Duodenal mucosa (tissue), 2 donors: ENCODE measurements around the gene PCK2.

Experiments
- H3K27ac ChIP-seq: one replicate; pipeline ENCODE4 v1.7.0; 2013; ENCODE audit warnings: low read depth, low read length
- H3K27me3 ChIP-seq, 2 donors: one replicate each; pipeline ENCODE4 v1.7.0; 2013; ENCODE audit warnings: low read length in 2 of 2, control low read depth in 1 of 2; ENCODE audit not compliant: insufficient read depth in 2 of 2, control insufficient read depth in 1 of 2
- H3K36me3 ChIP-seq, 2 donors: one replicate each; pipeline ENCODE4 v1.7.0; 2013; ENCODE audit warnings: low read length in 2 of 2, control low read depth in 1 of 2; ENCODE audit not compliant: insufficient read depth in 2 of 2, control insufficient read depth in 1 of 2
- H3K4me1 ChIP-seq, 2 donors: one replicate each; pipeline ENCODE4 v1.7.0; 2013; ENCODE audit warnings: low read length in 2 of 2, control low read depth in 1 of 2; ENCODE audit not compliant: insufficient read depth in 2 of 2, control insufficient read depth in 1 of 2
- H3K4me3 ChIP-seq, 2 donors: one replicate each; pipeline ENCODE4 v1.7.0; 2013; ENCODE audit warnings: low read length in 2 of 2, low read depth in 1 of 2
- H3K9ac ChIP-seq, 2 donors: one replicate each; pipeline ENCODE4 v1.7.0; 2013; ENCODE audit warnings: low read length in 2 of 2, low read depth in 1 of 2
- H3K9me3 ChIP-seq, 2 donors: one replicate each; pipeline ENCODE4 v1.7.0; 2013; ENCODE audit warnings: low read length in 2 of 2, control low read depth in 1 of 2; ENCODE audit not compliant: control insufficient read depth in 1 of 2

PCK2 gene

GRCh38 chr14:24062216-24062980, 31.7 kb upstream of the PCK2 start:
- H3K4me3 ChIP-seq, result no peak overlapping the region

GRCh38 chr14:24063263-24063836, 30.8 kb upstream of the PCK2 start:
- H3K27ac ChIP-seq, result no peak overlapping the region
- no peaks in the 10 kb centered on the region for H3K9me3 ChIP-seq
- no peak overlapping the region for H3K9ac ChIP-seq
- H3K4me1 ChIP-seq, result peaks cover 47 to 55% of the 10 kb centered on the region in 2 donors
- no peaks in the 10 kb centered on the region for H3K27me3 ChIP-seq
- H3K36me3 ChIP-seq, result no peaks in the 10 kb centered on the region
- H3K4me3 ChIP-seq, result no peak overlapping the region

More at GRCh38 chr14:24062216-24062980, 31.7 kb upstream of the PCK2 start:
- no peaks in the 10 kb centered on the region for H3K36me3 ChIP-seq
- no peaks in the 10 kb centered on the region for H3K9me3 ChIP-seq
- peak overlapping the region; percentile 44 to 48 for H3K9ac ChIP-seq
- no peaks in the 10 kb centered on the region for H3K27me3 ChIP-seq
- peak overlapping the region; percentile 81 for H3K27ac ChIP-seq
- H3K4me1 ChIP-seq, result peaks cover 48 to 55% of the 10 kb centered on the region in 2 donors

GRCh38 chr14:24064091-24064795, 29.9 kb upstream of the PCK2 start:
- Histone ChIP-seq H3K9ac (no peak overlapping the region), H3K4me1 (peaks cover 42 to 46% of the 10 kb centered on the region in 2 donors), H3K9me3 (no peaks in the 10 kb centered on the region), H3K36me3 (no peaks in the 10 kb centered on the region), H3K27me3 (no peaks in the 10 kb centered on the region), H3K4me3 (no peak overlapping the region), H3K27ac (no peak overlapping the region)

- Histone ChIP-seq H3K4me3 (no peak overlapping the region), H3K9me3 (no peaks in the 10 kb centered on the region), H3K4me1 (peaks cover 41% of the 10 kb centered on the region in 2 donors), H3K36me3 (no peaks in the 10 kb centered on the region), H3K9ac (no peak overlapping the region), H3K27ac (no peak overlapping the region), H3K27me3 (no peaks in the 10 kb centered on the region)
Measured at GRCh38 chr14:24064856-24065255, 29.3 kb upstream of the PCK2 start.

- Histone ChIP-seq H3K9me3 (no peaks in the 10 kb centered on the region), H3K27me3 (no peaks in the 10 kb centered on the region), H3K4me3 (no peak overlapping the region), H3K36me3 (no peaks in the 10 kb centered on the region), H3K4me1 (peaks cover 36 to 40% of the 10 kb centered on the region in 2 donors), H3K9ac (no peak overlapping the region), H3K27ac (no peak overlapping the region)
Measured at GRCh38 chr14:24065408-24065807, 28.7 kb upstream of the PCK2 start.

GRCh38 chr14:24066496-24067132, 27.5 kb upstream of the PCK2 start:
- no peaks in the 10 kb centered on the region for H3K36me3 ChIP-seq
- no peaks in the 10 kb centered on the region for H3K27me3 ChIP-seq
- H3K27ac ChIP-seq, result no peak overlapping the region
- H3K9me3 ChIP-seq, result no peaks in the 10 kb centered on the region
- H3K4me1 ChIP-seq, result peaks cover 30 to 32% of the 10 kb centered on the region in 2 donors
- H3K9ac ChIP-seq, result no peak overlapping the region
- H3K4me3 ChIP-seq, result no peak overlapping the region

- no peaks in the 10 kb centered on the region for H3K36me3 ChIP-seq
- no peaks in the 10 kb centered on the region for H3K27me3 ChIP-seq
- H3K9ac ChIP-seq, result no peak overlapping the region
- peaks cover 30 to 31% of the 10 kb centered on the region in 2 donors for H3K4me1 ChIP-seq
- no peaks in the 10 kb centered on the region for H3K9me3 ChIP-seq
- no peak overlapping the region for H3K27ac ChIP-seq
- no peak overlapping the region for H3K4me3 ChIP-seq
Measured at GRCh38 chr14:24067133-24068082, 26.7 kb upstream of the PCK2 start.

GRCh38 chr14:24068711-24069410, 25.2 kb upstream of the PCK2 start:
- Histone ChIP-seq H3K4me3 (no peak overlapping the region), H3K9ac (no peak overlapping the region), H3K36me3 (no peaks in the 10 kb centered on the region), H3K27ac (no peak overlapping the region), H3K4me1 (peaks cover 31 to 38% of the 10 kb centered on the region in 2 donors), H3K27me3 (no peaks in the 10 kb centered on the region), H3K9me3 (no peaks in the 10 kb centered on the region)

- no peak overlapping the region for H3K4me3 ChIP-seq
- no peaks in the 10 kb centered on the region for H3K9me3 ChIP-seq
- no peaks in the 10 kb centered on the region for H3K27me3 ChIP-seq
- H3K27ac ChIP-seq, result no peak overlapping the region
- H3K36me3 ChIP-seq, result no peaks in the 10 kb centered on the region
- H3K9ac ChIP-seq, result no peak overlapping the region
- peaks cover 36 to 43% of the 10 kb centered on the region in 2 donors for H3K4me1 ChIP-seq
Measured at GRCh38 chr14:24069411-24069735, 24.7 kb upstream of the PCK2 start.
